HG02840 (cell line): ENCODE results near the gene NR1D1.
"Not testable (repeated sequence)": the region's sequence is repeated elsewhere in the genome, so short reads cannot be mapped to it uniquely, and the experiment has no call there.

Experiments used
- ATAC-seq: cut with Tn5 transposase; IDR thresholded peaks from one replicate; pipeline ENCODE4 v1.9.1; 2021; ENCODE audit warnings: mild to moderate bottlenecking, moderate library complexity, moderate number of reproducible peaks; ENCODE audit not compliant: unreplicated experiment, low FRiP score

Gene NR1D1

DNA sequence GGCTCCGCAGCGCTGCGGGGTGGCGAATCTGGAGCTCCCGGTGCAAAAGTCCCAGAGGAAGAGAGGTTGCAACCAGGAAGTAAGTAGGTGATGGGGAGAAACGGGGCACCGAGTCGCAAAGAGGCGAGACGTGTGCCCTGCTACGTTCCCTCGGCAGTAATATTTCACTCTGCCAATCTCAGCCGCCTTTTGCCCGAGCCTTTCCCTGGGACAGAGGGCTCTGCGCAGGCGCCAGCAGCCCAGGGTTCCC, at the start of gene NR1D1:
NR1D1 (minus strand) TSS at position 171 of the 250 bp plus-strand sequence. CDS start 495 bp downstream, outside the sequence.
- ATAC-seq = no peak

DNA sequence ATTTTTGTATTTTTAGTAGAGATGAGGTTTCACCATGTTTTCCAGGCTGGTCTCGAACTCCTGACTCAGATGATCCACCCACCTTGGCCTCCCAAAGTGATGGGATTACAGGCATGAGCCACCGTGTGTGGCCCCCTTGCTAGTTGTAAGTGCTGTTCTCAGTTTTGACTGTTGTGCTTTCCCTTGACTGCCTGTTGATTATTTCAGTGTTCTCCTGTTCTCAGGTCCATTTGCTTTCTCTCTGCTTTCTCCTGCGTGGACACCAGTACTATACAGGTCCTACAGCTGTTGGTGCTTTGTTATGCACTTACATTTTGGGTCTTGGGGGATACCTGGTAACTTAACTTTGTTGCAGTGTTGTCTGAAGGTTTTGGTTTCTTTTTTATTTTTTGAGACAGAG, 48.1 kb upstream of the NR1D1 start:
- no peak for ATAC-seq

DNA sequence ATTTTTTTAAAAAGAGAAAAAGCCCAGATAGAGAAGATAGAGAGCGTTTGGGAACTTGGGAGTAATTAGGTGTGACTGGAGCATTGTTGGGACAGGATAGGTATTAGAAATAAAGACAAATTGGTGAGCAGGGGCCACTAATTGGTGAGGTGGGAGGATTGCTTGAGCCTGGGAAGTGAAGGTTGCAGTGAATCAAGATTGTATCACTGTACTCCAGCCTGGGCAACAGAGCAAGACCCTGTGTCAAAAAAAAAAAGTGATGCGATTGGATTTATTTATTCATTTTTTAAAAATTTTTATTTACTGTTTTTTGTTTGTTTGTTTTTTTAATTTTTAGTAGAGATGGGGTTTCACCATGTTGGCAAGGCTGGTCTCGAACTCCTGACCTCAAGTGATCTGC, 45.1 kb upstream of the NR1D1 start:
- ATAC-seq = no peak

DNA sequence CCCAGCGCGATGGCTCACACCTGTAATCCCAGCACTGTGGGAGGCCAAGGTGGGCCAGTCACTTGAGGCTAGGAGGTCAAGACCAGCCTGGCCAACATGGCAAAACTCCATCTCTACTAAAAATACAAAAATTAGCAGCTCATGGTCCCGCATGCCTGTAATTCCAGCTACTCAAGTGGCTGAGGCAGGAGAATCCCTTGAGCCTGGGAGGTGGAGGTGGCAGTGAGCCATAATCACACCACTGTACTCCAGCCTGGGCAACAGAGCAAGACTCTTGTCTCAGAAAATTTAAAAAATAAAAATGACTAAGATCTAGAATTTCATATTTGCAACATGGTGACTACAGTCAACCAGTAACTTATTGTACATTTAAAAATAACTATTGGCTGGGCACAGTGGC, 42.8 kb upstream of the NR1D1 start:
- not testable (repeated sequence) for ATAC-seq

DNA sequence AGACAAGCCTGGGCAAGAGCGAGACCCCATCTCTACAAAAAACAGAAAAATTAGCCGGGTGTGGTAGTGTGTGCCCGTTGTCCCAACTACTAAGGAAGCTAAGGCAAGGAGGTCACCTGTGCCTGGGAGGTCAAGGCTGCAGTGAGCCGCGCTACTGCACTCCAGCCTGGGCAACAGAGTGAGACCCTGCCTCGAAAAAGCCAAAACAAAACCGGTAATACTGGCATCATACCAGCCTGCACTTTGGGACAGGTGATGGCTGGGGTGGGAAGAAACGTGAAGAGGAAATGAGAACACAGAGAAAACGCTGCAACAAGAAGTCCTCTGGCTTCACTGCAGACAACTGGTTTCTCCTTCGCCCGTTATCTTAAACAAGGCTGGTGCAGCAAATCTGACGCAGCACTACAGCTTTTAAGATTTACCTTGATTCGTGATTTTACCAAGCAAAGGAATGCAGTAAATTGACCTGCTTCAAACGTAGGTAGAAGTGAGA, 39.2 kb upstream of the NR1D1 start:
- peak; percentile 15 for ATAC-seq

DNA sequence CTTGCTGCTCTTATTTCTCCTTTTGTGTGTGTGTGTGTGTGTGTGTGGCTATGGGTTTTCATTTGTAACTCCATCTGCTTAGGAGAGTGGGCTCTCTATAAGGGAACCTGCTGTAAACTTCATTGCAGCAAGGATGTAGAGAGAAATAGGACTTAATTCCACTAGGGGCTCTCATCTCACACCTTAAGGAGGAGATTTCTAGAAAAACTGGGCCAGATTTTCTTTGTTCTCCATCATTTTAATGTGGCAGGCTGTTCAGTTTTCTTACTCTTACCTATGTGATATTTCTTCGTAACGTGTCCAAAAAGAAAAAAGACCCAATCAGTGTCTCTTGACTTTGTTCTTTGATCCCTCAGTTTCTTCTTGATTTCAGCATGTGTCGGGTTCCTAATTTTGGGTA, 35.4 kb upstream of the NR1D1 start:
- ATAC-seq = no peak

DNA sequence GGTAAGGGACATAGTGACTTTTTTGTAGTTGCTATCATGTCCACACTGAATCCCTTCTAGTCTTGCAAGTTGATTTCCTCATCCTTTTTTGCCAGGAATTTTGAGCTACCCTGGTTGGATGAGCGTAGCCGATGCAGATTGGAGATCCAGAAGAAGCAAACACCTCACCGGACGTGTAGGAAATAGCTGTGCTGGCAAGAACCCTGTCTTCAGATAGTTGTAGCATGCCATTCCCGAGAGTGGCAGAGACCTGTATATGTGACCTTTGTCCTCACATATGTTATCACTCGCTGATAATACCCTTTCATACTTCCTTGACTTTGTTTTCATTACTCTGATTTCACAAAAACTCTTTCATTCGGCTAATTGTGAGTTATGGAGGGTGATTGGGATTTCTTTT, 33.8 kb upstream of the NR1D1 start:
- no peak for ATAC-seq

DNA sequence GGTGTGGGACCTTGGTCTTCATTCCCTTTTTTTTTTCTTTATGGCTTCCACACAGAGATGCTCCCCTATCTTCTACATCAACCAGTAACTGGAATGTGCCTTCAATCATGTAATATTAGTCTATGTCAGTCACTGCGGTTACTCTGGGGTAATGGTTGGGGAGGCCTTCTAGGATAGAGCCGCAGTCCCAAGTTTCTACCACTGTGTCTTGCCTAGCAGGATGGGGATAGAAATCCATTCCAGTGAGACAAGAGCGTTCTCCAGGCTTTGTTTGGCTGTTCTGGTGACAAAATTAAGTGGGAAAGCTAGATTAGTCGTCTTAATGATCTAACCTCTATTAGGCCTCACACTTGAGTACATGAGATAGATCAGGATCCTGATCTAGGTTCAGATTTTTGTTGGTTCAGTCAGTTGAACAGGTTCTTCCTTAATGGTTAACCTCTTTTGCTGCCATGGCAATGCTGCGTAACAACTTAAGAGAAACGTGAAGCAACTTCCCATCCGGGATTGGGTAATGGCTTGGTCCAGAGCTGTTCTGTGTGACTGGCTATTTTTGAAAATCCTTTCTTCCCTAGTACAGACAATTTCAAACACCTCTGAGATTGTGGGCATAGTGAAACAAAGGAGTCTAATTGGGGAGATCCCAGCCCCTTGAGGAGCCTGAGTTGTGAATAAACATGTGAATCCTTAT, 30.1 kb upstream of the NR1D1 start:
- no peak for ATAC-seq

DNA sequence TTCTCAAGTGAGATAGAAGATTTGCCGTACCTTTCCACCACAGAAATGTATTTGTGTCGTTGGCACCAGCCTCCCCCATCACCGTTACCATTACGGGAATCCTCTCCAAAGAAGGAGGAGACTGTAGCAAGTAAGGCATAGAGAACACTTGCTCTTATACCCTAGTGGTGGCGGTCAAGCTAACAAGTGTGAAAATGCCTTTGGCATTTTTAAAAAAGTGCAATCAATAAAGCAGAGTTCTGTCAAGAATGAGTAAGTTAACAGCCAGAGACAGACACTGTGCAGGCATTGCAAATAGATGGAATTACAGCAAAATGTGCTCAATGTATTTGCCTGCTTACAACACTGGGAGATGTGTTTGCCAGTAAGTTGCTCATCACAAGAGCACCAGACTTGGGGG, 29.1 kb upstream of the NR1D1 start:
- ATAC-seq = no peak

DNA sequence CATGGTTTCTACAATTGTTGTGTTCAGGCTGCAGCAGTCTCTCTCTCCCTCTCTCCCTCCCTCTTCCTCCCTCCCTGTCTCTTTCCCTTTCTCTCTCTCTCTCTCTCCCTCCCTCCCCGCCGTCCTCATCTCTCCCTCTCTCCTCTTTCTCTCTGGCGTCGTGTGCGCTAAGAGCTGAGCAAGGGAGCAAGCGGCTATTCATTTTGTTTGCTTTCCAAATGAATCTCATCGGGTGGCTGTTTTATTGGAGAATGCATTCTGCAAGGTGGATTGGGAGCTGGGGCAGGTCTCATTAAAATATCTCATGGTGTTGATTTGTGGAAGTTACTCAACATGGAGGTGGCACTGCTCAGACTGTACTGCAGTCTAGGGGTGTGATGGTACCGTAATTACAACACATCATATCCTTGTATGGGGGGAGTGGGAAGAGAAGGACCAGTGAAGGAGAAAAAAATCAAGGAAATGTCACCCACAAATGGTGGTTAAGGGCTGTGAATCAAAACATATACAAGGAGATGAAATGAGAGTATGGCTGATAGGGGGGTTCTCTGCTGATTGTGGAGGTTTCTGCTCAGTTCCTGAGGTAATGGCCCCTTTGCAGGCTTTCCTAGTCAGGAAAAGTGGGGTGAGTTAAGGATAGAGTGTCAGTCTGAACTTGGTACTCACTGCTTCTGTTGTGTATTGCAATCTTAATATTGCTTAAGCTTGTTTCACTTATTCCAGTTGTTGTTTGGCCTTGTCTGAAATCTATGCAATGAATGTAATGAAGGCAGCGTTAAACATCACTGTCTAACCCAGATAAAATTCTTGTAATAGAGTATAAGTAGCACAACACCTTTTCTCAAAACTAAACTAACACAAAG, 24.1 kb upstream of the NR1D1 start:
- ATAC-seq = no peak

DNA sequence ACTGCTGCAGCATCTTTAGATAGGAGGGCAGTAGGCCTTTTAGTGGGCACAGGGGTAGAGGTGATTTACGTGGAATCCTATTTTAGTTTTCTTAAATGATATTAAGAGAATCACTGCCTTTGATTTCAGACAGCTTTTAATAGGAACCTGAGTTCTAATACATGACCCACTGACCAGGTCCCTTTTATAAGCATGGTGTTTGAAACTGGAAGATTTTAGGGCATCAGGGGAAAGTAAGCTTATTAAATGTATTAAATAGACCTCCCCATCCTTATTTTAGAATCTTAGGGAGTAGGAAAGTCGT, 23.4 kb upstream of the NR1D1 start:
- no peak for ATAC-seq

DNA sequence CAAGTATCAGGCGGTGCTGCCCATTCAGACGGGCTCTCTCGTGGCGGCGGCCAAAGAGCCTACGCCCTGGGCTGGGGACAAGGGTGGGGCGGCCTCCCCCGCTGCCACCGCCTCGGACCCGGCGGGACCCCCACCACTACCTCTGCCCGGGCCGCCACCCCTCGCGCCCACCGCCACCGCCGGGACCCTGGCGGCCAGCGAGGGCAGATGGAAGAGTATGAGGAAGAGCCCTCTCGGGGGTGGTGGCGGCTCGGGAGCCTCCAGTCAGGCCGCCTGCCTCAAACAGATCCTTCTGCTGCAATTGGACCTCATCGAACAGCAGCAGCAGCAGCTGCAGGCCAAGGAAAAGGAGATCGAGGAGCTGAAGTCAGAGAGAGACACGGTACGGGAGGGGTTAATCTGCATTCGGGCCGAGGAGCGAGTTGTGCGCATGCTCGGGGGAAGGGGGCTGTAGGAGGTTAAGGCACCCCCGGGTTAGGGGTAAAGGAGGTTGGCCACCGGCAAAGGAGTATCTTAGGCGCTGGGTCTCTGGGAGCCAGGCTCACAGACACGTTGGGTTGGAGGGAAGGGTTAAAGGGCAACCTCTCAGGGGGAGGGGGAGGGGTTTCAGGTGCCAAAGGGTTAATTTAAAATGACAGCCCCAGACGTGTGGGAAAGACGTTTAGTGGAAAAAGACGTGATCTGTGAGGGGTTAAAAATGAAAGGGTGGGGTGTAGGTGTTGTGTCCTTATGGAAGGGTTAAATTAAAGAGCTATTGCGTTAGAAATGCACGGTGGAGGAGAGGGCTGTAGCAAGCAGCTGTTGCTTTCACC, 22.8 kb upstream of the NR1D1 start:
- peak; percentile 27 for ATAC-seq

DNA sequence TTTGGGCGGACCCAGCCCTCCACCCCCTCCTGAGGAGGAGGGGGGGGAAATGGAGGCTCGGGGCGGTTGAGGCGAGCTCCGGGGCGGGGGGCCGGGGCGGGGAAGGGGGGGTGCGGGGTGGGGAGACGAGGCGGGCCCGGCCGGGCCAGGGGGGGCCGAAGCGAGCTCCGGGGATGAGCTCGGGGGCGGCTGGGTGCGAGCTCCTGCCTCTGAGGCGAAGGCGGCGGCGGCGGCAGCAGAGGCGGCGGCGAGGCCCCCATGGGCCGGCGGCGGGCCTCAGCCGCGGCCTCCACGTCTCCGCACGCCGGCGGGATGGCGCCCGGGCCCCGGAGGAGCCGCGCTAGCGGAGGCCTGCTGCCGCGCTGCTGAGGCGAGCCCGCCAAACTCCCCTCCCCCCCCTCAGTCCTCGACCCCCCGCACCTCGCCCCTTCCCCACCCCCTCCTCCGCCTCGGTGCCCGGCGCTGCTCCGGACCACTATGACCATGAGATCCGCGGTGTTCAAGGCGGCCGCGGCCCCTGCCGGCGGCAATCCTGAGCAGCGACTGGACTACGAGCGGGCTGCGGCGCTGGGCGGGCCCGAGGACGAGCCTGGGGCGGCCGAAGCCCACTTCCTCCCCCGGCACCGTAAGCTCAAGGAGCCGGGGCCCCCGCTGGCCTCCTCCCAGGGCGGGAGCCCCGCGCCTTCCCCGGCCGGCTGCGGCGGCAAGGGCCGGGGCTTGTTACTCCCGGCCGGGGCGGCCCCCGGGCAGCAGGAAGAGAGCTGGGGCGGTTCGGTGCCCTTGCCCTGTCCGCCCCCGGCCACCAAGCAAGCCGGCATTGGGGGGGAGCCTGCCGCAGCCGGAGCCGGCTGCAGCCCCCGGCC, 22.0 kb upstream of the NR1D1 start:
- peak; percentile 46 for ATAC-seq

DNA sequence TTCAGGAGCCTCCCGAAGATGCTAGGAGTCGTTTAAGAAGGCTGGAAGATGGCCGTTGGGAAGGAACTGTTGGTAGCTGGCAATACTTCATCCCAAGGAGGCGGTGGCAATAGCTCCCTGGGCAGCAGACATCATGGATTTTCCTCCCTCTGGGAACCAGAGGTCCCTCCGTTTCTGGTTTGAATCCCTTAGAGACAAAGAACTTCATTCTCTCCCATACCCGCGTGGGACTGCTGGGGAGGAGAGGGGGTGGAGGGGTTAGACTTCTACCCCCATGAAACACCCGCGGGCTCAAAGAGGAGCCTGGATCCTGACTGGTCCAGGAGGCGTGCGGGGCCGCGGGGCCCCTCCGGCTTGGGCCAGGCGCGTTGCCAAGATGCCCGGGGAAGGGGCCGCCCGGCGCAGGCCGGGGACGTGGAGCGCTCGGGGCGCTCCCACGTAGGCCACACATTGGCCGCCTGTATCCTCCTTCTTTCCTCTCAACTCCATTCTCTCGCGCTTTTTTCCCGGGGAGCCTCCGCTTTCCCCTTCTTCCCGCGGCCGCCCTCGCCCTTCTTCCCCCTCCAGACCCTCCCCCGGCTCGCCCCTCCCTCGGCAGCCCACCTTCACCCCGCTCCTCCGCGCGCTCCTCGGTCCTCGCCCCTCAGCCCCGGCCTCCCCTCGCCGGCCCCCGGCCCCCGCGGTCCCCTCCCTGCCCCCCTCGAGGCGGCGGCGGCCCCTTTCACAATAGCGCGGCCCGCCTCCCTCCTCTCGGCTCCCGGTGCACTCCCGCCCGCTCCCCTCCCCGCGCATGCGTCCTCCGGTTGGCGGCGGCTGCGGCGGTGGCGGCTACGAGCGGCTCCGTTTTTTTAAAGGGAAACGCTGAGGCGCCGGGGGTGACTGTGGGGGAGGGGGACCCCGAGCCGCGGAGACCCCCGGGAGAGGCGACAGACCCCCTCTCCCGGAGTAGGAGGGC, 21.1 kb upstream of the NR1D1 start, which contains the start of gene MSL1:
MSL1 (plus strand) TSS at position 791 of the 955 bp plus-strand sequence. CDS start 642 bp downstream, outside the sequence.
- peak; percentile 63 for ATAC-seq

DNA sequence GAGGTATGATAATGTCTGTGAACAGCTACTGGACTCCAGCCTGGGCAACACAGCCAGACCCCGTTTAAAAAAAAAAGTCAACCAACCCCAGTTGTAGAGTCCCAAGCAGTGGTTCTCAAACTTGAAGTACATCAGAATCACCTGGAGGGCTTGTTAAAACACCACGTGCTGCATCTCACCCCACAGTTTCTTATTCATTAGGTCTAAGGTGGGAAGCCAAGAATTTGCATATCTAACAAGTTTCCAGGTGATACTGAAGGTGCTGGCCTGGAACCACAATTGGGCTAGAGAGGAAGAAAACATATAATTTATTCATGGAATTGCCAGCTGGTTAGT, 14.7 kb upstream of the NR1D1 start:
- no peak for ATAC-seq

DNA sequence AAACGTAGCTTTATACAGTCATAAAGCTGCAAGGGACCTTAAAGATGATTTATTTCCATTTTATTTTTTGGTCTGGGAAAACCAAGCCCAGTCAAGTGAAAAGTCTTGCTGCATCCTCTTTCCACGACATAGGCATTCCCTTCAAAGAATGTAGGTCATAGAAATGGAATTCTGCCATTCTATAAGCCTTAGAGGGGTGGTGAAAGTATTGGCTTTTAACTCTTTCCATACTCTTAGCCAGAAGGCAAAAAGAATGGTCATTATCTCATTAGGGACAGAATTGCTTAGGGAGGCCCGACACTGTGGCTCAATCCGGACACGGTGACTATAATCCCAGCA, 13.5 kb upstream of the NR1D1 start:
- ATAC-seq = no peak

DNA sequence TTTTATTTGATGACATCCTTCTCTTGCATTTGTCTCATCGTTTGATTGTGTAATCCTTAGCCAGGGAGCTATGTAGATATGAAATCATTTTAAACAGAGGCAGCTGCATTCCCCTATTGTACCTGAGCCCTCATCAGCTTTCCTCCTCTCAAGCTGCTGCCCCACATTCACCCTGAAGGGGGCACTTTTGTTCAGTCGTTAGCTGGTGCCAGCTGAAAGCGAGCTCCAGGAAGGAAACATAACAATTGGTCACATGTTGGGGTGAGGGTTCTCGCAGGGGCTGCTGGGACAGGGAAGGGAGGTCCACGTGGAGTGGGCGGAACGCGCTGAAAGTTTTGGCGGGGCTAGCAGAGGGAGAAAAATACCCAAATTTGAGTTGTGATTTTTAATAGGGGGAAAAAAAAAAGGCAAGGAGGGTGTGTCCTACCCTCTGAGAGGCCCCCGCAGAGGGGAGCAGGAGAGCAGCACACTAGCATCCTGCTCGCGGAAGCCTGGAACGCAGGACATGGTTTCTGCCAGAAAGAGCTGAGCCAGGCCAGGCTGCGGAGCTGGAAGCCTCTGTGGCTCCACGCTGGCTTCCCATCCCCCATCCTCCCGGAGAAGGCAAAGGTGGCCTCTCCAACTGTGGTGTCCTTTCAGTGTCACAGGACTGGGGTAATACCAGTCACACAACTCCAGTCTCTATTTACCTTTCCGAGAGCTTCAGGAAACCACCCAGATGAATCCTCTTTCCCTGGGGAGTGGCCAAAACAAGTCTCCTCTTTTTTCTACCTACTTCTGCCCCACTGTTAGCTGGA, 12.9 kb upstream of the NR1D1 start:
- ATAC-seq = peak; percentile 80

DNA sequence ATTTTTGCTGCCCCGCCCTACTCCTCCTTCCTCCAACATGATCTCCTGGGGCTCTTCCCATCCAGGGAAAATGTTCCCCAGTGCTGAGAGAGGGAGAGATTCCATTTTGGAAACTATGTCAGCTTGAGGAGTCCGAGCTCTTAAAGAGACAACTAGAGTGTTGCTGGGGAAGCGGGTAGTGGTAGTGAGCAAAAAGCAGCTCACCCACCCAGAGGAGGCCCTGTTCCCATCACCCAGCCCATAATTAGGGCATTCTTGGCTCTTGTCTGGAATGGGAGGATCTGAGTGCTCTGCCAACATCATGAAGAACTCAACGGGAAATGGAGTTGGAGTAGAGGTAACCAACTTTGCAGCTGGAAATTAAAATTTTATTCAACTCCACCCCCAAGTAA, 12.3 kb upstream of the NR1D1 start:
- ATAC-seq = no peak
